Measurements from ENCODE around the gene HSBP1L1.

DNA sequence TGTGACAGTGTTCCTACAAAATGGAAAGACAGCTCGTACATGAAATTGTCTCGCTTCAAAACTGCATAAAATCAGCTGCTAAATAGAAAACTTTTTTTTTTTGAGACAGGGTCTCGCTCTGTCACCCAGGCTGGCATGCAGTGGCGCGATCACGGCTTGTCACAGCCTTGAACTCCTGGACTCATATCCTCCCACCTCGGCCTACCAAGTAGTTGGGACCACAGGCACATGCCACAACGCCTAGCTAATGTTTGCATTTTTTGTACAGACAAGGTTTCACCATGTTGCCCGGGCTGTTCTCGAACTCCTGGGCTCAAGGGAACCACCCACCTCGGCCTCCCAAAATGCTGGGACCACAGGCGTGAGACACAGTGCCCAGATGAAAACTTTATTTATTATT is 20.7 kb downstream of the HSBP1L1 start:
- TF ChIP-seq, protein P1, sequence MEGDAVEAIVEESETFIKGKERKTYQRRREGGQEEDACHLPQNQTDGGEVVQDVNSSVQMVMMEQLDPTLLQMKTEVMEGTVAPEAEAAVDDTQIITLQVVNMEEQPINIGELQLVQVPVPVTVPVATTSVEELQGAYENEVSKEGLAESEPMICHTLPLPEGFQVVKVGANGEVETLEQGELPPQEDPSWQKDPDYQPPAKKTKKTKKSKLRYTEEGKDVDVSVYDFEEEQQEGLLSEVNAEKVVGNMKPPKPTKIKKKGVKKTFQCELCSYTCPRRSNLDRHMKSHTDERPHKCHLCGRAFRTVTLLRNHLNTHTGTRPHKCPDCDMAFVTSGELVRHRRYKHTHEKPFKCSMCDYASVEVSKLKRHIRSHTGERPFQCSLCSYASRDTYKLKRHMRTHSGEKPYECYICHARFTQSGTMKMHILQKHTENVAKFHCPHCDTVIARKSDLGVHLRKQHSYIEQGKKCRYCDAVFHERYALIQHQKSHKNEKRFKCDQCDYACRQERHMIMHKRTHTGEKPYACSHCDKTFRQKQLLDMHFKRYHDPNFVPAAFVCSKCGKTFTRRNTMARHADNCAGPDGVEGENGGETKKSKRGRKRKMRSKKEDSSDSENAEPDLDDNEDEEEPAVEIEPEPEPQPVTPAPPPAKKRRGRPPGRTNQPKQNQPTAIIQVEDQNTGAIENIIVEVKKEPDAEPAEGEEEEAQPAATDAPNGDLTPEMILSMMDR (conservative IDR thresholded peaks at IDR 0.05; ENCODE audit: low read depth, low read length): no peak
- TF ChIP-seq EZH2 (IDR thresholded peaks at IDR 0.05; ENCODE audit: borderline replicate concordance, low read depth, low read length, poor library complexity, severe bottlenecking): no peak

All from A673 (cell line).